Upper lobe of left lung (tissue), 4 donors: ENCODE data around the gene ANKLE1.

Experiments used
- CTCF ChIP-seq, 6 experiments: fragments of 450-650 bp in 4 of 6; fragments of 200-600 bp in 2 of 6; sonication (generic) in 2 of 6; IDR thresholded peaks; one replicate each; pipeline ENCODE4 v1.5.1; 2016 to 2019; ENCODE audit warnings: antibody characterized with exemption in 6 of 6
- EP300 ChIP-seq, 4 donors: sonication (generic); formaldehyde crosslinking; IDR thresholded peaks; one replicate each; pipeline ENCODE4 v1.5.1; 2017; ENCODE audit warnings: antibody characterized with exemption in 4 of 4, control low read depth in 2 of 4
- POLR2A ChIP-seq, 4 donors: fragments of 450-650 bp; IDR thresholded peaks; one replicate each; pipeline ENCODE4 v1.5.1; 2016 to 2017; ENCODE audit warnings: antibody characterized with exemption in 4 of 4, mild to moderate bottlenecking in 2 of 4

GRCh38 chr19:17235300-17235970 lies 46.3 kb upstream of the ANKLE1 start:
- TF ChIP-seq POLR2A (IDR thresholded peaks at IDR 0.05) (no peak), CTCF (IDR thresholded peaks at IDR 0.05) (peak; percentile 30 to 80 (median 60)), EP300 (IDR thresholded peaks at IDR 0.05) (no peak)
